Stimulated activated naive CD4-positive, alpha-beta T cell (primary cell): ENCODE results near the gene CACNA2D2.

Experiments used
- DNase-seq, 6 experiments: peaks; one replicate each; lab custom pipeline; 2025; lab: John Stamatoyannopoulos, UW

Gene CACNA2D2

GRCh38 chr3:50503504-50504342 lies at the start of gene CACNA2D2:
Gene CACNA2D2 (minus strand): TSS chr3:50503634. CDS start chr3:50503423, 211 bp downstream.
- peak; percentile 61 to 80 (median 67) for DNase-seq

- no peak for DNase-seq
Measured at GRCh38 chr3:50552598-50552997, 49.2 kb upstream of the CACNA2D2 start.

GRCh38 chr3:50551681-50552435 lies 48.4 kb upstream of the CACNA2D2 start:
- no peak for DNase-seq

DNA sequence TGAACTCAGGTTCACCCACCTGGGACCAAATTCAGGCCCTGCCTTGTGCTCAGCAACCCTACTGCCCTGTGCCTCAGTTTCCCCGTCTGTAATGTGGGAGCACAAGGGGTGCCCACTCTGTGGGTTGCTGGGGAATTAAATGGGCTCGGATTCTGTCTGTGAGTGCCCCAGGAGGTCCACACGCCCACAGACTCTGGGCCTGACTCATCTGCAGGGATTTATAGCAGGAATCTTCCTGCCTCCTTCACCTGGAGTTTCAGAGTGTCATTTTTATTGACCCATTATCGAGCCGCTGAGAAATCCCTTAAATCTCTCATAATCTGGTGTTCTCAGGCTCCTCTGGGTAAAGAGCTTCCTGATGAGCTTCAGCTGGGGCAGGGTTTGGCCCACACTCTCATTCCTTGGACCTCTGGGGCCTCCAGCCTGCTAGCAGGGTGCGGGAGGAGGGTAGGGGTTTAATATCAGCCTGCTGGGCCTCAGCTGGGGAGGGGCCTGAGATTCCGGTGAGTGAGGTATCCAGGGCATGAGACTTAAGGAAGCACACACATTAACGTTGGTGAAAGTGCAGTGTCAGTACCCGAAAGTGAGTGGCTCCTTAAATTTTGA lies 47.7 kb upstream of the CACNA2D2 start:
- DNase-seq = no peak

DNA sequence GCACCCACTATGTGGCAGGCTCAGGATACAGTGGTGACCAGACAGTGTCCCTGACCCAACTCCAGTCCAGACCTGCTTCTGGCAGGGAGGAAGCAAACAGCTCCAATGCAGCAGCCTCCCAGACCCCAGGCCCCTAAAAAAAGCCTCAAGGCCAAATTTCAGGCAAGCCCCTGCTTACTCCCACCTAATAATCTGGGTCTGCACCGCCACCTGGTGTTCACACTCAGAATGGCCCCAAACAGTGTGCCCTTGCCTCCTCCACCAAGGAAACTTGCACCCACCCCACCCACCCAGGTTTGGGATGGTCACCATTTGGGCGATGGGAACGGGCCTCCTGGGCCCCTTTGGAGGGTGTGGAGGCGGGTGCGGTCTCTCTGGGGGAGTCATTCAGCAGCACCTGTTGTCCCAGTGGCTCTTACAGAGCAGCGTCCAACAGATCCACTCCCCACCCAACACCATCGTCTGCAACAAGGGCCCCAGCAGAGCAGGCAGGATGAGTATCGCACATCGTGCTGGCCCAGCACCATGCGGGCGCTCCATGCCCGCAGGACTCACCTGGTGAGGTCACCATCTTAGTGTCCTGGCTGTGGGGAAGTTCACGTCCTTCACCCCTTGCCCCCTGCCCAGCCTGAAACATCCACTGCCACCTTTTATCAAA lies 46.8 kb upstream of the CACNA2D2 start:
- peak; percentile 5 to 65 (median 54) for DNase-seq

- DNase-seq = no peak
Measured at GRCh38 chr3:50549226-50549625, 45.8 kb upstream of the CACNA2D2 start.

DNA sequence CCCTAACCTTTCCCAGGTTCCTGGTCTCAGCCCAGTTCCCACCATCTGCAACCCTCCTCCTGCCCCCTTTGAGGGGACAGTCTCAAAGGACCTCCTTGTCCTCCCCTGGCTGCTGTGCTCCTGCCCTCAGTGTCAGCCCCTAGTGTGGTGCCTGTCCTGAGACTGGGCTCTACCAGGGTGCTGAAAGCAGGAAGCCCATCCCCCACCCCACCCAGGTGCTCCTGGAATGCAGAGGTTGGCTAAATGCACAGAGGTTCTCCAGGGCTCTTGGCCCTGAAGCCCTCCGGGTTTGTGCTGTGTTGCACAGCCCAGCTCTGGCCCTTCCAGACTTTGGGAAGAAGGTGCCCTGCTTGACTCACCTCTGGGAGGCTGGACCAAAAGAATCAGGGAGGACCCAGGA lies 42.3 kb upstream of the CACNA2D2 start:
- no peak for DNase-seq

DNA sequence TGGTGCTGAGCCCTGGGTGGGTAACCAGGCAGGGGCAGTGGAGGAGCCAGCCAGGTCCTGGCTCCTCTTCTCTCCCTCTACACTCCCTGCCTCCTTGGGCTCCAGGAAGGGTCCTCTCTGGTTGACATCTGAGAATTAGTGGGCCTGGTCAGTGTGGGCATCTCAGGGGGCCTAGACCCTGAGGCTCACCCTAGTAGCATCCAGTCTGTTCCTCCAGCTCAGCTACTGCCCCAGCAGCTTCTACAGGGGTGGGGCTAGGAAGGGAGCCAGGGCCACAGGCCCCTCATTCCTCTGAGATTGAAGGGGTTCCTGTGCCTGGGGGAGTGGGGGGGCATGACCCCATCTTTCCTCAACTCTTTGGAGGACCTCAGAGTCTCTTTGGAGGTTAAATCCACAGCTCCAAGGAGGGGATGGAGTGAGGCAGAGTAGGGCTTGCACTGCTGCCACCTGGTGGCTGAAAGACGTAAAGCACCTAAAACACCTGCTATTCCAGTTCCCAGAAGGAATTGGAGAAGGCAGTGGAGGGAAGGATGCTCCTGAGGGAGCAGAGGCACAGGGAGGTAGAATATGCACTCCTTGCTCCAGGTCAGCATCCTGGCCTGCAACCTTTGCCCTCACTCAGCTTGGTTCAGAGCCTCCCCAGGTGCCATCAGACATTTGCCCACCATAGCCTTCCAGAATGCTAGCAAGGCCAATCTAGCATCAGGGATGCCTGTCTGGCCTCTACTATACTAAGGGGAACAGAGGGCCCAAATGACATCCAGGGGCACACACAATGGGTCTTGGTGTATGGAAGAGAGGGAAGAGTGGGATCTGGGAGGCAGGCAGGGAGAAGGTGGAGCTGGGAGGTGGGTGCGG lies 39.0 kb upstream of the CACNA2D2 start:
- DNase-seq = peak in 5 of 6 experiments; percentile 40 to 64 (median 49)

DNA sequence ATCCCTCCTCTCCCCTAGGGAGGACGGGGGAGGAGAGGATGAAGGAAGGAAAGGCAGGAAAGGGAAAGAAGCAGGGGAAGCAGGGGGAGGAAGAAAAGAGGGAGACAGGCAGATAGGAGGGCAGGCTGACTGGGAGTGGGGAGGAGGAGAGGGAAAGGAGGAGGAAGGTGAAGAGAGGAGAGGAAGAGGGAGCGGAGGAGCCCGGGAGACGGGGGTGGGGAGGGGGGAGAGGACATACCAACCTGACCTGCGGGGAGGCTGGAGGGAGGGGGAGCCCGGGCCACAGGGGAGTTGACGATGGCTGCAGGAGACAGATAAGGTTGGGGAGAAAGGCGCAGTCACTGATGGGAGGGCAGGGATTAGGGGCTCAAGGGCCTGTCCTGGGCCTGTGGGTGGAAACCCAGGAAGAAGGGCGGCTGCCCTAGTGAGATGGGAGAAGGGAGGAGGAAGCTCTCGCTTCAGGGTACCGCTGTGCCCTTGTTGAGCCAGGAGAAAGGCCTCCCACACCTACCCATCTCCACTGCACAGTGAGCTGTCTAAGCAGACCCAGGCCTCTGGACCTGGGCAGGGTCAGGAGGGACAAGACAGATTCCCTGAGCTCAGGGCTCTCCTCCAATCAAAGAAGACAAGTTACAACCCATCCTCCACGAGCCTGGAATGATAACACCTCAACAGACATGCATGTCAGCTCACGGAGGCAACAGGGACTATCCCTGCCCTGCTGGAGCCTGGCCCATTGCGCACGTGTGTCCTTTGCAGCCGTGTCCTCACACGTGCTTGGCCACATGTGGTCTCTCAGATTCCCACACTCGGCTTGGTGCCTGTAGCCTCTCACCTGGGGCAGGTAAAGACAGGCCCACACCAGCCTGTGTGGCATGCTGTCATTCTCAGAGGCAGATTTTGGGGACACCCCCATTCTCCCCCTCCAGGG lies 36.2 kb upstream of the CACNA2D2 start:
- no peak for DNase-seq

- DNase-seq = no peak
Measured at GRCh38 chr3:50537421-50538129, 34.1 kb upstream of the CACNA2D2 start.

DNA sequence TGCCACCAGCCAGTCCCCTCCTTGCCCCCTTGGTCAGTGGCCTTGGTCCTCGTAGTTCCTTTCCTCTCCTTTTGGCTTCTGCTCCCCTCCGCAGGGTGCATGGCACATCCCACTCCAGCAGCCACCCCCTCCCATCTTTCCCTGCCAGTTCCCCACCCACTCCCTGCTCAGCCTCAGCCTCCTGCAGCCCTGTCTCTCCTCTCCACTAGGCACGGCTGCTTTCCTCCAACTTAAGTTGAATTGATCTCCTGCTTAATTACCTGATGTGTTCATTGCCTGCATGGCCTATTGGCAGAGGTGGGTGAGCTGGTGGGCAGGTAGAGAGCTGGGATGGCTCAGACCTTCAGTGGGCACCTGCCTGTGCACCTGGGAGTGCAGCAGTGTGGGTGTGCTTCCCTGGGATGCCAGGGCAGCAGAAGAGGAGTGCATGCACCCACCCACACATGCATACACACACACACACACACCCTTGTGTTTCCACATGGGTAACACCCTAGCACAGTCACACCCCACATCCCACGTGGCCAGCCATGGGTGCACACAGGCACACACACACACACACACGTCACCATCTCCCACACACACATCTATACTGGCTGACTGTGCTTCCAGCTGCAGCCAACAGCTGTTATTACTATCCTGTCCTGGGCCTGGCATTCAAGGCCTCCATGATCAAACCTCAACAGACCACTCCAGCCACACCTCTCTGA lies 33.2 kb upstream of the CACNA2D2 start:
- DNase-seq = no peak

DNA sequence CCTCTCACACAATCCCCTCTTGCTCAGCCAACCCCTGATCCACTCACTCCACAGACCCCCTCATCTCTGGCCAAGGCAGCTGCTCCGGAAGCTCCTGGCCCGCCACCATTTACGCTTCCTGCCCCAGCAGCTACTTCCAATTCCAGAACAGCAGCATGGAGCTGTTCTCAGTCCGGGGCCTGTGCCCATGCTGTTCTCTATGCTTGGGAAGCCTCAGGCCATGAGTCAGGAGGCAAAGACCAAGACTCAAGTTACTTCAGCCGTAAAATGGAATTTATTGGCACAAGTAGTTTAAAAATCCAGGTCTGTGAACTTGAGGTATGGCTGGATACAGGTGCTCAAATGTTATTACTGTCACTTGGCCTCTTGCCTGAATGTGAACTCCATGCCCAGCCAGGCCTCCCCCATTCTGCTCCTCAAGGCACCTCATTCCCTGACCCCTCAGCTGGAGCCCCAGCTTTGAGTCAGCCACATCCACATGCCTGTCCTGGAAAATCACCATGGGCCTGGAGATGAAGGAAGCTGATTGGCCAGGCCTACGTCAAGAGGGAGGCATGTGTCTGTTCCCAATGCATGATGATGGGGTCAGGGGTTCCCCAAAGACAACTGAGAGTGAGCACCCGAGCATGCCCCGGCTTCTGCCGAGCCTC lies 31.4 kb upstream of the CACNA2D2 start:
- no peak for DNase-seq

DNA sequence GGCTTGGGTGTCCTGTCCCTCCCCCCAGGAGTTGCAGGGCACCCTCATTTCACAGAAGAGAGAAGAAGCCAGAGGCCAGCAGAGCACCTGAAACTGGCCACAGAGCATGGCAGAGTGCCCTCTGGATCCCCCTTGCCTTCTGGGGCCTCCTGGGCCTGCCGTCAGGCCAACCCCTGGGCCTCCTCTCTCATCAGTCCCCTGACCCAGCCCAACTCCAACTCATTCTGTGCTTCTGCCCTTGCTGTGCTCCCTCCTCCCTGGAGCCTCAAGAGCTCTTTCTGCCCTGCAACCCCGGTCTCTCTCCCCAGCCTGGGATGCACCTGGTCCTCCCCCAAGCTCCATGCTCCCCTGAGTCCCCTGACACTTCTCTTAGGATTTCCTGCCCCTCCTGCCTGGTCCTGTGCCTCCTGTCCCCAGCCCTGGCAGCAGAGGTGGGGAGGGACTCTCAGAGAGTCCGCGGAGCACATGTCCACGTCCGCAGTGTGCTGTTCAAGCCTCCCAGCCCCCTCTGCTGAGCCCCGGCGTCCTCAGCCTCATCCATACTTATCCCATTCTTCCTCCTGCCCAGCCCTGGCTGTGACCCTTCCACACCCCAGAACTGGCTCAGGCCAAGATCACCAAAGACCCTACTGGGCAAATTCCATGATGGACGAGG lies 30.5 kb upstream of the CACNA2D2 start:
- no peak for DNase-seq

DNA sequence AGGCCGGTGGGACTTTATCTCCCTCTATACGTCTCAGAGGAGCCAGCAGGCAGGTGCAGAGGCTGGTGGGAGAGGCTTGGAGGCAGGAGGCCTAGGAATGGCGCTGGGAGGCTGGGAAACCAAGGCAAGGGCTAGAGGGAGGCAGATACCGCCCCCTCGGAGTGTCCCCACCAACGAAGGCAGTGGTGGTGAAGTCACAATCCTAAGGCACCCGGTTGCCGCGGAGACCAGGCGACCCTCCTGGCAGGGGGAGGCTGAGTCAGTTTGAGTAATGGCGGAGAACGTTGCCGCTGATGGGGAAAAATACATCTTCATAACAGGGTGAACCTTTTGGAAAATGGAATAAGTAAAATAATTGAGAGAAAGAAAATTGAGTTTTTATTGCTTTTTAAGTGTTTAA lies 29.9 kb upstream of the CACNA2D2 start:
- no peak for DNase-seq

DNA sequence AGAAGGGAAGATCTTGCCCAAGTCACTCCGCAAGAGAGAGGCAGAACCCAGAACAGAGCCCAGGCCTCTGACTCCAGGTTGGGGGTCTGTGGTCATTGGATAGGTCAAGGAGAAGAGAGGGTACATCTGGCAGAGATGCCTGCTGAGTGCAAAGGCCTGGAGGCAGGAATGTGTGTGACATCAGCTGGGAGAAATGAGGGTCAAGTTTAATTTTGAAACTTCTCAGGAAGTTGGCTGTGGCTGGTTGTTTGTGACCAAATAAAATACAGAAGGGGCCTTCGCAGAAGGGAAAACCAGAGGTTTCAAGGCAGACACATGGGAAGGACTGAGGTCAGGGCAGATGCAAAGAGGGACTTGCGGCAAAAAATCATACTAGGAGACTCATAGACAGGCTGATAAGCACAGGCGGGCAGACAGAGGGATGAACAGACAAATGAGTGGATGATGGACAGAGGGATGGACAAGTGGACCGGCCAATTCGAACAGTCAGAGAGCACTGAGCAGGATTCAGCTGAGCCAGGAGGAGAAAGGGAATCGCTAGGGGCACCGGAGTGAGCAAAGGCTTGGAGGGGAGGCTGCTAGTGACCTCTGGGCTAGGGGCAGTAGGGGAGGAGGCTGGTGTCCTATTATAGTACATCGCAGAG lies 28.8 kb upstream of the CACNA2D2 start:
- no peak for DNase-seq

DNA sequence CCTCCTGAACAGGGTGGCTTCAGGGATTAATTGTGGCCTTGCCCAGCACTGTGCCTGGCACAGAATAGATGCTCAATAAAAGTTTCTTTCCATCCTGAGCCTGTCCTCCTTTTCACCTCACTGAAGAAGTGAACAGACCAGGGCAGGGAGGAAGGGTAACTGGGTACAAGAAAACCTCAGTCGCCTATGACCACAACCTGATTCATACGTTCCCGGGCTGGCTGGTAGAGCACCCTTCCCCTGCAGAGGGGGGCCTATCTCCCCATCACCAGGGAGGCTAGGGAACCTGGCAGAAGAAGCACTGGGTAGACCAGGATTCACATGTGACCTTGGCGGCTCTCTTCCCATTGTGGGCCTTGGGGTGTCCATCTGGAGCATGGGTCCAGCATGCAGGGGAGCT lies 27.8 kb upstream of the CACNA2D2 start:
- no peak for DNase-seq
